NCI-H2227 (cell line): Measurements from ENCODE around the gene ALX3.
A peak's percentile ranks its signal among the peaks of the same experiment; 100 is the strongest.
"Not testable (repeated sequence)": the region's sequence is repeated elsewhere in the genome, so short reads cannot be mapped to it uniquely, and the experiment has no call there.

Experiments
- DNase-seq: peaks from one replicate; lab custom pipeline; 2025; ENCODE audit not compliant: unreplicated experiment; lab: John Stamatoyannopoulos, UW

The ALX3 gene

GRCh38 chr1:110048923-110049601, 21.4 kb downstream of the ALX3 start:
- DNase-seq = no peak

GRCh38 chr1:110048240-110048639, 22.2 kb downstream of the ALX3 start:
- no peak for DNase-seq

- no peak for DNase-seq
These were observed 23.0 kb downstream of the ALX3 start for GRCh38 chr1:110047463-110047862.

- no peak for DNase-seq
These were observed 27.5 kb downstream of the ALX3 start for GRCh38 chr1:110043016-110043415.

- no peak for DNase-seq
These were observed 29.9 kb downstream of the ALX3 start for GRCh38 chr1:110040548-110040947.

- DNase-seq = no peak
These were observed 30.8 kb downstream of the ALX3 start for GRCh38 chr1:110039641-110040040.

- no peak for DNase-seq
These were observed 32.2 kb downstream of the ALX3 start for GRCh38 chr1:110038271-110038670.

GRCh38 chr1:110035236-110035752, 35.2 kb downstream of the ALX3 start:
- no peak for DNase-seq

GRCh38 chr1:110034451-110035235, 35.8 kb downstream of the ALX3 start, which contains the start of gene STRIP1:
Gene STRIP1 (plus strand): TSS chr1:110034624. CDS start chr1:110034638, 14 bp downstream.
- peak; percentile 97 for DNase-seq

GRCh38 chr1:110034040-110034450, 36.4 kb downstream of the ALX3 start:
- DNase-seq = no peak

- DNase-seq = no peak
These were observed 37.1 kb downstream of the ALX3 start for GRCh38 chr1:110033421-110033820.

GRCh38 chr1:110032327-110032726, 38.1 kb downstream of the ALX3 start:
- no peak for DNase-seq

GRCh38 chr1:110030687-110031086, 39.8 kb downstream of the ALX3 start:
- not testable (repeated sequence) for DNase-seq

GRCh38 chr1:110024613-110025012, 45.9 kb downstream of the ALX3 start:
- DNase-seq = no peak

- DNase-seq = no peak
These were observed 49.2 kb downstream of the ALX3 start for GRCh38 chr1:110021285-110021684.

GRCh38 chr1:110019770-110020169, 50.7 kb downstream of the ALX3 start:
- no peak for DNase-seq

GRCh38 chr1:110018396-110018795, 52.1 kb downstream of the ALX3 start:
- DNase-seq = no peak

GRCh38 chr1:110017792-110018191, 52.7 kb downstream of the ALX3 start:
- DNase-seq = no peak

- DNase-seq = no peak
These were observed 58.2 kb downstream of the ALX3 start for GRCh38 chr1:110012100-110012780.

GRCh38 chr1:110011527-110012041, 58.9 kb downstream of the ALX3 start:
- peak; percentile 46 for DNase-seq
